Inflammatory macrophage treated with lipopolysaccharide for 4 hours (primary cell): Measurements from ENCODE around the gene BTBD3.

Source experiments
- DNase-seq: peaks from one replicate; pipeline ENCODE4 v3.0.0-alpha.2; 2020

BTBD3 gene

DNA sequence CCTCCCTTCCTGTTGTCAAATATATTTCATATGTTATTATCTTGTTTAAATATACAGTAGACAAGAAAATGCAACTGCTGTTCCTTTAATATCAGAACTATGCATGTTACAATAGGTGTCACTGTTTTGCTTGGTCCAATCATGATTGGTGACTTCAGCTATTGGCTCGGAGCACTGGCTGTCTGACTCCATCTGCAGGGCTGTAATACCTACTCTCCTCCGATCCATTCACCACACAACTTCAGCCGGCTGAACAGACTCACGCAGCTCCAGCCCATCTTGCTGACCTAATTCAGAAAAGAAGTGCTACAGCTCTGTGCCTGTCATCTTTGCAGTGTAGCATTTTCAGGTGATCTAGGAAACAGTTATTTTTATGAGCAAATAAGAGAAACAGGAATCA is at the start of gene BTBD3:
BTBD3 (plus strand) TSS at position 231 of the 400 bp plus-strand sequence. CDS start 383 bp downstream, outside the sequence.
- DNase-seq: no peak

DNA sequence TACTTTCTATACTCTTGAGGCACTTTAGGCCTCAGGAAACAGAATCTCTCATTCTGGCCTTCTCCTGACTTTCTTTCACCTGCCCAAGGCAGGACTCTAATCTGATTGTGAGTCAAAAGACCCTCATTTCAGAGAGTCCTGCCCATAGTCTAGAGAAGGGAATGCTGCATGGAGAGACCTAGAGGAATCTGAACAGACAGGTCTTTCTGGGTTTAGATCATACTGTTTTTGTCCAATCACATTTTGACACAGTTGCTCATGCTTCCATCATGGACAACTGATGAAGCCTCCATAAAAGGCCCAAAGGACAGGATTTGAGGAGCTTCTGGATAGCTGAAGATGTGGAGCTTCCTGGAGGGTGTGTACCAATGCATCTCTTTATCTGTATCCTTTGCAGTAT is 48.1 kb upstream of the BTBD3 start:
- no peak for DNase-seq

DNA sequence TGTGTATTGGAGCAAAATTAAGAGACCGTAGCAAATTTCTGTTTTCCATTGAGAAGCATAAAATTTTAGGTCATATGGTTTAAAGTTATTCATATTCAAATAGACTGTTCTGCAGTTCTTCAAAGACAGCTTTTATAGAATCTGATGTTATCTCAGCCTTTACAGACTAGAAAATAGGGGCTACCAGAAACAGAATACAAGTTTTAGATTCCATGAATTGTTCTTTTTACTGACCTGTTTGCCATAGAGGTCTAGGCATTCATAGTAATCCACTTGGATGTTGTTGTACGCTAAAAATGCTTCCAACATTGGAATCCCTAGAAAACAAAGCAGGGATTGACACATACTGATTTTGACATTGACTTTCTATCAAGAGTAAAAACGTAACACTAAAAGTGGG is 47.3 kb upstream of the BTBD3 start:
- DNase-seq: no peak

DNA sequence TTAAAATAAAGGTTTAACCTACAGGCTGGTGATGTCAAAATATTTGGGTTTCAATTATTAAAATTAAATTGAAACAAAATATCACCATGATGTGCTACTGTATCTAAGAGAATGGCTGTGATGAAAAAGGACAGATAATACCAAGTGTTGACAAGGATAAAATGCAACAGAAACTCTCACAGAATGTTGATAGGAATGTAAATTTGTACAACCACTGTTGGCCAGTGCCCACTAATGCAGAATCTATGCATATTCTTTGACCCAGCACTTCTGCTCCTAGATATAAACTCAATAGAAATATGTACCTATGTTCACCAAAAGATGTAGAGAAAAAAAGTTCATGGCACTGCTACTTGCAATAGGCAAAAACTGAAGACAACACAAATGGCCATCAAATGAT is 41.1 kb upstream of the BTBD3 start:
- no peak for DNase-seq

DNA sequence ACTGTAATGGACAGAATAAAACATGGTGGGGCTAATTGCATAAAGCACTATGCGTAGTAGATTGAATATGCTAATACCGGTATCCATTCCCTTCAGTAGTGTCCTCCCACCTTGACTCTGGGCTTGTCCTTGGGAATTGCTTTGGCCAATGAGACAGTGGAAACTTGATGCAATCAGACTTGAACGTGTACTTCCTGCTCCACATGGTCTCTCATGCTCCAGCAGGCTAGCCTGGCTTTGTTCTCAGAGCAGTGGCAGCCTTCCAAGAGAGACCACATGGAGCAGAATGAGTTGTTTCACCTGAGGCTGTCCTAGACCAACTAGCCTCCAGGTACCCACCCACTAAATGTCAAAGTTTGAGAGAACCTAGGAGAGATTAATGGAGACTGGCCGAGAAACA is 37.0 kb upstream of the BTBD3 start:
- no peak for DNase-seq

DNA sequence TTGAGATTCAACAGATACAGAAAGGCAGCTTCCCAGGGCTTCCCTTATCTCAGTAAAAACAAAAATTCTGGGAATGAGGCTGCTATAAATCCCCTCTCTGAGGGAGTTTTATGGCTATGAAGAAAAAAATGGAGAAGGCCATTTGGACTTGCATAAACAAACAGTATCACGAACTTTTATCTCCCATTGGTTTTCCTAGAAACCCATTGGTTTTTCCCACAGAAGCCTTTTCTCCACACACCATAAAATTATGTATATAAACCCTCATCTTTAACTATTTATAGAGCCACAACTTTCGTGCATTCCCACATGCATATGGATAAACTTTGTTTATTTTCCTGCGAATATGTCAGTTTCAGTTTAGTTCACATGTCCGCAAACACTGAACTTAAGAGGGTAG is 36.2 kb upstream of the BTBD3 start:
- DNase-seq: no peak

DNA sequence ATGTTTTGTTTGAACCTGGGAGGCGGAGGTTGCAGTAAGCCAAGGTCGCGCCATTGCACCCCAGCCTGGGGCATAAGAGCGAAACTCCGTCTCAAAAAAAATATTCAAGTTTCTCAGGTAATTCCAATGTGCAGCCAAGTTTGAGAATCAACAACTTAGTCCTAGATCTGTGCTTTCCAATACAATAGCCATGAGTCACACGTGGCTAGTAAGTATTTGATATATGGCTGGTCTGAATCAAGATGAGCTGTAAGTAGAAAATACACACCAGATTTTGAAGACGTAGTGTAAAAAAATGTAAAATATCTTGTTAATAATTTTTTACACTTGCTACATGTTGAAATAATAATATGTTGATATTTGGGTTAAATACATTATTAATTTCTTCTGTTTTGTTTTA is 35.0 kb upstream of the BTBD3 start:
- DNase-seq: no peak

DNA sequence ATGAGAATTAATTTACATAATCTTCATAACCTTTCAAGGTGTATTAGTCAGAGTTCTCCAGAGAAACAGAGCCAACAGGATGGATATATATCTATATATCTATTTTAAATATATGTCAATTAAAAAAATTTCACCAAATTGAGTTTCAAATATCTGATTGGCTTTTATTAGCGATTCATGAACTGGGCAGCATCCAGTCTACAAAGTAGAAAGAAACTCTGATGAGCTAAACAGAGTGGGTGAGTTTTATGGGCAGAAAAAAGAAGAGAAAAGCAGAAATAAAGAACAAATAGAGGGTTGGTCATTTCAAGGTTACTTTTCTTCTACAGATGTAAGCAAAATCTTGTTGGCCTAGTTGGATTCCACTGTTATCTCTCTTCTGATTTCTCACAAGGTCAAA is 29.0 kb upstream of the BTBD3 start:
- DNase-seq: no peak

DNA sequence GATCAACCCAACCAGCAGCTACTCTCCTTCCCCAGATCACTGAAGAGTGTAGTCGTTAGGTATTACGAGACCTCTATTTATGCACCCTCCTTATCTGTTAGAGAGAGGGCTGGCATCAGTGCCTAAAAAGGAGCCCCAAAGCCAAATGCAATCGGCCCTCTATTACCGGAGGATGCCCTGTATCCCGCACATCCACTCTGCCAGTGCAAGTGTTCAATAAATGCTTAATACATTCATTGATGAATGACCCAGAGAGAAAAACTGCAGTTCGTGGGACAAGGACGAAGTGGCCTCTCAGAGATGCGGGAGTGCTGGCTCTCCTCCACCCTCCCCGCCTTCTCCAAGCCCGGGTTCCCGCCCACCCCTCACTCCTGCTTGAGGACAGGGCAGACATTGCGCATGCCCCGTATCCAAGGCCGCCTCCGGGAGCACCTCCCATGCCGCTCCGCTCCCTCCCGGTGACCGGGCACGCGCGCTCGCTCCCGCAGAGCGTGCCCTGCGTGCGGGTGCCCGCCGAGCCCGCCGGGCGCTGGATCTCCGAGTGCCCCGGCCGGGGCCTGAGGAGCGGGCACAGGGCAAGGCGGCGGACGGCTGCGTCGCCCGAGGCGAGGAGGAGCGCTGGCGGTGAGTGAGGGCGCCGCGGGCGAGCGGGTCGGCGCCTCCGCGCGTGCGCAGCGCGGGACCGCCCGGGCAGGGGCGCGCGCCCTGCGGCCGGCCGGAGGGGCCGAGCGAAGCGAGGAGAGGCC is 27.2 kb upstream of the BTBD3 start:
- peak; percentile 83 for DNase-seq

DNA sequence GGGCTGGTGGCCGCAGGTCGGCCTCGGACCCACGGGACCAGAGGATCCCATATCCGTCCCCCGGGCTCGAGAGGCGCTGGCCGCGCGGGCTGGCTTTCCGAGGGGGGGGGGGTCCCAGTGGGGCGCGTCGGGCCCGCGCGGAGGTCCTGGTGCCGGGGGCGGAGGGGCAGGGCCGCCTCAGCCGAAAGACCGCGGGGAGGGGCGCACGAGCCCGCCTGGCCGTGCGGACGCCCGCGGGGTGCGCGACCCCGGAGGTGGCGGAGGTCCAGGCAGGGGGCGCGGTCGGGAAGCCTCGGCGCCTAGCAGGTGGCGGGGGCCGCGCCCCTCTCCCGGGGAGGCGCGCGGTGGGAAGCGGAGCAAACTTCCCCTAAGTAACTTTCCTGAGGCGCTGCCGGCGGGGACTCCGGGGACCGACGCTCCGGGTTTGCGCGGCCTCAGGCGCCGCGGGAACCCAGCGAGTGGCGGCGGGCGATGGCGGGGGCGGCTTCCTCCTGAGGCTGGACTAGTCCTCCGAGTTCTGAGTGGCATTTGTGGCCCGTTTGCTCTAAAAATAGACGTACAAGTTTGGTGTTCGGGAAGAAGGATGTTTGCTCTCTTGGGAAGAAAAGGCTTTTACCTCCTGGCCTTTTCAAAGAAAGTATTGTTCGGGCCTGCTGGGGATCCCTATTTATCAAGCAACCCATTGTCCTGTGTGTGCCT is 26.5 kb upstream of the BTBD3 start:
- DNase-seq: peak; percentile 62

DNA sequence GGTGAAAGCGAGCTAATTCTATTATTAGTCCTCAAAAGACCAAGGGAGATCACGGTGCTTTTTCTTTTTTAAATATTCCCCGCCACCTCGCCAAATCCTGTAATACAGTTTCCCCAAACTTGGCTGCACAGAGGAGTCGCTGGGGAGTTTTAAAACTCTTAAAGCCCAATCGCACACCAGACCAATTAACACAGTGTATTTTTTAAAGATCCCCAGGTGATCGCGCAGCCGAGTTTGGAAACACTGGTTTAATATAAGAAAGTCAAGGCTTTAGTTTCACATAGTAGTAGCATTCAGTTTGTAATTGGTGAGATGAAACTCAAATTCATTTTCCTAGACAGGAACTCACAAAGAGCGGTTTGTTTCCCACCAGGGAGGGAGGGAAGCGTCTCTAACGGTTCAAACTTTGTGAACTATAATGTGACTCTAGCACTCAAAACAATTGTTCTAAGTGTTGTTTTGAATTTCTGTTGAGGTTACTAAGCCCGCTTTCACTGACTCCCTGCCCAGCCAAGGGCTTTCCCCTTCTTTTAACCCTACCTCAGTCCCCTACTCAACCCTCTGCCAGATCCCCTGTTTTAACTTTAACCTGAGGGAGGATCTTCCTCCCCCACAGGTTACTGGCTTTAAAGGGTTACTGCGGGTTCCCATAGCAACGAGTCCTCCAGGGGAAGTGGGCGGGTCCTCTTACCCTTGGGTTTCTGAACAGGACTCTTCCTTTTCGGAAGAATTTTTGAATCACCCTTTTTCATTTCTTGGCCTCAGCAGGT is 25.7 kb upstream of the BTBD3 start:
- peak; percentile 72 for DNase-seq

DNA sequence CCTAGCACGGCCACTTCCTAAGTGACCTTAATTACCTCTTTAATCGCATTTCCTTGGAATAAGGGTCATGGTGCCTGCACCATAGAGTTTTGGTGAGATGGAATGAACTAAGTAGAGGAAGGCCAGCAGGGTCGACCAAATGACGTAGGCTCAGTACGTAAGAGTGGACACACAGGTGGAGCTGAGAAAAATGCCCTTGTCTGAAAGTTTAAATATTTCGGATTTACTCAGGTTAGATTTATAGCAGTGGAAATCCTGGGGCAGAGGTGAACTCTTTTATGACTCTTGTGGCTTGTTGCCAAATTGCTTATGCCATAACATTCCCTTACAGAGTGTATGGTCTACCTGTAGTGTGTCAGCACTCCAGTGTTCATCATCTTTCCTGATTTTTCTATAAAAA is 23.6 kb upstream of the BTBD3 start:
- no peak for DNase-seq

DNA sequence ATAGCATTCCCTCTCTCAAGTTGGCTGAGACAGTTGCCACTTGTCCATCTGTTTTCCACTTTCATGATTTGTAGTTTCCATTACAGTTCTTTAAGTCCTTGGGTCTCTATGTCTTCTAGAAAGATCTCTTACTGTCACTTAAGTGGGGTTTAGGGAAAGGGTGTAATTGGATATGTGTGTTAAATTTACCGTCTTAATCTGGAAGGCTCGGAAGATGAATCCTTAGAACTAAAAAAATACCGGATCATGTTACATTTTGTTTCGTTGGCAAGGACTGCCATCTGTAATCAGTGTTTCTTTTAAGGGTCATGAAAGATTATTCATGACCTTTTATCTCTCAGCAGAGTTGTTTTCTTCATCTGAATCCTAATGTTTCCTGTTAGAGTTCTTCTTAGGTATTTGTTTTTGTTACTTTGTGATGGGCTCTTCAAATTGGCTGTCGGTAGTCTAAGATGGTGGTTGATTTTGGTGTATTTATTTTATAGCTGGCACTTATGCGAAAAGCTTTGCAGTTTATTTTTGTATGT is 21.8 kb upstream of the BTBD3 start:
- no peak for DNase-seq

DNA sequence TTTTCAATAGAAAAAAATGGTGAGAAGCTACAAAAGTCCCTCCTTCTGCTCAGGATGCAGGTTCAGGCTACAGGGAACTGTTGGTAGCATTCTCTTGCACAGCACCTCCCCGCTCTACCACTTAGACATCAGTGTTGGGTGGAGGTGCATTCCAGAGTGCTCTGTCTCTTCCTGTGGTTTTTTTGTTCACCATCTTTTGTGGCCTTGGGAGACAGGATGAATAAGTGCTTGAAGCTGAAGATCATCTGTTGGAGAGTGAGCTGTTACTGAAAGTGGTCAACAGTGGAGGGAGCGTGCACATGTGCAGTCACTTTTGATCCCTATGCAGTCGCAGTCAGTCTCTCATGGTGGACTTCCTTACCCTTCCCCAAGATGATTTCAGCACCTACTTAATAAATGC is 16.6 kb upstream of the BTBD3 start:
- DNase-seq: no peak

DNA sequence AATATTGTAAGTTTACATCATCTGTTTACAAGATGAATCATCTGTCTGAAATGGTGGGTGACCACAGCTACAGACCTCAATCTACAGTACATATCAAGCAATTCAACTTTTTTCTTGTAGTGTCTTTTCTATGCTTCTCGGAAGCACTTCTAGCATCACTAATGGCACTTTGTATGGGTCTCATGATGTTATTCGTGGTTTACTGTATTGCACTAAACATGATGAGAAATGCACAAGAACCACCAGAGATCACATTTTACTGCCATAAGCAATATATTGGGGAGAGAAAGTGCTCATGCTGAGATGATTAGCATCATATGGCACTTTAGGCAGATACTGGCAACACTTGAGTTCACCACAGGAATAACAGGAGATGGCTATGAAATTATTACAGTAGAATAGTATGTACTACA is 15.4 kb upstream of the BTBD3 start:
- peak; percentile 33 for DNase-seq

DNA sequence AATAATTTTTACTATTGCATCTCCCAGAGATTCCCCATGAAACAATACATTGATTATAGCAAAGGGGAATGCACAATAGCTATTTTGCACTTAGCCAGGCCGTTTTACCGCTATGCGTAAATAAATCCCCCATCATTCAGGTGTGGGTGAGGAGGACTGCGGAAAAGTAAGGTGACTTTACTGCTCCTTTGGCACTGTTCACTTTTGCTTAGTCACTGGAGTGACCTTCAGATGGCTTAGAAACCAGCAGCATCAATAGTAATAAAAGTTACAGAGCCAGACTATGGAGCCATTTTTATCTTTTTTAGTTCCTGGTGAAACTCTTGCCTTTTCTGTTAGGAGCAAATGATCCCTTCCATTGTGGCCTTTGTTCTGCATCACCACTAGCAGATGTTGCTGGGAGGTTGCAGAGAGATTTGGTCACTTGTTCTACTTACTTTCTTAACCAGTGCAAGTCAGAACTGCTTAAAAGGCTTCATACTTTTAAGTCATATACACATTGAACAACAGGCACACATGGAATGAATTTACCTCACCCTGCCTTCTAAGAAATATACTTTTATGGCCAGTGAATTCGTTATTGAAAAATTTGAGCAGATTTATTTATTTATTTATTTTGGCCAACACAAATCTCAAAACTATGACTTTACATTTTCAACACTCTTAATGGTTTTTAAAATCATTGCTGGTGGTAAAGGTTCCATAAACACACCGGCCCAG is 12.1 kb upstream of the BTBD3 start:
- DNase-seq: no peak

DNA sequence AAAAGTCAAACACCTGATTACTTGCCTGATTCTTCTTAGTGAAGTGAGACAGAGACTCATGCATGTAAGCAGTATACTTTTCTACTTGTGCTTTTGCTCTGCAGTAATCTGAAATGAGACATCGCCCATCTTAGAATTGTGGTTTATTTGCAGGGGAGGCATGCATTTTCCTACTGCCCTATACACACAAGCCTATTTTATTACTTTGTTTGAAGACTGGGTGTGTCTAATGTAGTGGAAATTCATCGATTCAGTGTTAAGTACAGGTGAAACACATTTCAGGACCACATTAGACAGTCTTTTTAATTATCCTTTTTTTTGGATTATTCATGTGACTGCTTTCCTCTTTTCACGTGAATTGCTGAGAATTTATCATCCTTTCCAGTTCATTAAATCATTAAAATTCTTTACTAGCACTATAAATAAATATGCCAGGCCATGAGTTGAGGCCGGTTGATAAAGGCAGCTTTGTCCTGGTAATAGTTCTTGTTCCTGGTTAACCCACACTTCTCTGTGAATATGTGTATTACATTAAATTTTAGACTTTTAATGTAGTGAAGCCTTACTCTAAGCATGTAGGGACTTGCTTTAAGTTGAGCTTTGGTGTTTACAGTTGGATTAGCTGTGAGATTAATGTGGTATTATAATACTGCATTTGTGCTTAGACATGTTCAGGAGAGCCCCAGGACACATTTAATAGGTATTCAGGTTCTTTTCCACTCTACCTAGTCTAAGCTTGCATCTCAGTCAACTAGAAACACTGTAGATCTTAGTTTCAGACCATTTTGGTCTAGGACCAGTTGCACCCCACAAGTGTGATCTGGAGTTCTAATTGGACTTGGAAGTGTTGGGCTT is 10.8 kb upstream of the BTBD3 start:
- no peak for DNase-seq

DNA sequence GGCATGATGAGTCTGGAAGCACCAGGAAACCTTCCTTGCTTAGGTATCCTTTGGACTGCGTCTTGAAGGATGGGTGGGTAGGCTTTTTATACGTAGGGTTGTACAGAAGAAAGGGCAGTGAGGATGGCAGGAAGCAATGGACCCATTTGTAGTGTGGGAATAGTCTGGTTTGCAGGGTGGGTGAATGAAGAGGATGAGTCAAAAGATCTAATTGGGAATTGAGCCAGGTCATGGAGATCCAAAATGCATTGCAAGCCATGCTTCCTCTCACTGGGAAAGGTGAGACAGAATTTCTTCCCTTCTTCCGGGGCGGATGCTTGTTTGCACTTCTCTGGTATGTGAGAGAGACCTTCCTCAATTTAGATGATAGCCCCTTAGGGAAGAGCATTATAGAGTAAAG is 10.1 kb upstream of the BTBD3 start:
- DNase-seq: no peak

DNA sequence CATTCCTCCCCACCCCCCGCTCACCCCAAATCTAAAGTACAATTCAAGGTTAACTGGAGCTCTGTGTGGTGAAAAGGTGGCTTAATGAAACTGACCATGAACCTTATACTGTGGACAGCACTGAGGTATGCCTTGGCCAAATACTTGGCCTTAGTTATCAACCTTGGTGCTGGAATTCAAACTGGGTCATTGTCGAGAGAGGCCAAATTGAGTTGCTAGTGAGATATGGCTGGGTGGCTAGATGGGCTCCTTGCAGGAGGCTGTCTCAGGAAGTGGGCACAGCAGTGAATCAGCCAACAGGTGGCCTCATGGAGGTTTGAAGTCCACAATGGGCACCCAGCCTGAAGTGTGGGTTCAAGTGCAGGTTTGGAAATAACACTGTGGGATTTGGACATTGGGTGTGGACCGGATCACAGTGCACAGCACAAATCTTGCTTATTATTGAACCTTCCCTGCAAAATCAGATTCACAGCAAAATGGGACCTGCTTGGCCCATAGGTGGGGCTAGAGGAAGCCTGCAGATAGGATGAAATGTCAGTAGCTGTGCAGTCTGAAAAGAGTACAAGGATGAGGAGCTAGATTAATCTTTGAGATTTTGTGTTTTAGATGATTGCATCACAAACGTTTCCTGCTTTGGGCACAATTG is 5.6 kb upstream of the BTBD3 start:
- DNase-seq: no peak

DNA sequence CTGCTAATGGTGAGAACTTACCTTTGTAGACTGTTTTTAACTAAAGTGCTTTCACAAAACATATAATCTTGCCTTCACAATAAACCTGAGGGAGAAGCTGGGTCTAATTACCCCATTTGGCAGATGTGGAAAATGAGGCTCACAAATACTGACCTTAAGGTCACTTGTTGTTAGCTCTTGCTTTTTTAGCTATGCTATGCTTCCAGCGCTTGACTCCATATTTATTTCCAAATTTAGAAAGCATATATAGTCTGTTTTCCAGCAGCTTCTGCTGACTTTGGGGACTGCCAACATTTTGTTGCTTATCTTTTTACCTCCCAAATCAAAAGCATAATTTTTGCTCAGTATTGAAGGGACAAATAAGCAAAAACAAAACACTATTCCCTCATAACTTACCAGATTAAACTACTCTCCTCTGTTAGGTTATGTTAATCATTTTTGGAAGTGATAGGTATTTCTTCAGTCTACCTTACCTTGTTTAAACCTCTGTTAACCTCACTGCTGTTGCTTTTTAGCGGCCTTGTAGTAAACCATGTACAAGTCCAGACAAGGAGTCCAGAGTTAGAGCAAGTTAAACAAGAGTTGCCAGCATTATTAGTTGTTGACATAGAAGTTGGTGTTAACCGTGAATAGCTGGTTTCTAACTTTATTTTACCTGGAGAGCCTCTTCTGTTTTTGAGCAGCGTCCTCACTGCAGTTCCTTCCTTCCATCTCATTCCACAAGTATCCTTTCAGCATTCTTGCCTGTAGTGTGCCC is 4.9 kb upstream of the BTBD3 start:
- no peak for DNase-seq

DNA sequence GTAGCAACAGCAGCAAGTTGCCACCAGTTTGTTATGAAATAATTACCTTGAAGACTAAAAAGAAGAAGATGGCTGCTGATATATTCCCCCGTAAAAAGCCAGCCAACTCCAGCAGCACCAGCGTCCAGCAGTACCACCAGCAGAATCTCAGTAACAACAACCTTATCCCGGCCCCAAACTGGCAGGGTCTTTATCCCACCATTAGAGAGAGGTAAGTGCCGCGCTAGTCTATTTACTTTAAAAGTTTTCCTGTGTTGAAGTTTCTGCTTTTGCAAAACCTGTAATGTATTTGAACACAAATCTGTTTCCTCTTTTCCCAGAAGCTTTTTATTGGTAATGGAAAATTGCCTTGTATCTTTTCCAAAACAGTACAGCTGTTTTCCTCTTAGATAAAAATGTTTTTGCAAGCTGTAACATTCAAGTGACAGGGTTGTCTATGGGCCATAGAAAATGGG is 725 bp downstream of the BTBD3 start:
- DNase-seq: no peak
